Progenitor cell of endocrine pancreas (in vitro differentiated cells): ENCODE data around the gene ATRN. TPM values are rescaled to one million over a fixed set of nuclear protein-coding genes. Genes with fewer than 3 reads are reported as not detected.

ENCODE experiments used
- DNase-seq: peaks from one replicate; pipeline ENCODE4 v3.0.0; 2021; ENCODE audit warnings: low spot score; ENCODE audit not compliant: unreplicated experiment
- H3K27ac Mint-ChIP-seq: 2 replicates; pipeline ENCODE4 v1.8.0; 2021; ENCODE audit warnings: mild to moderate bottlenecking, moderate library complexity, mixed read lengths
- H3K27me3 Mint-ChIP-seq: 2 replicates; pipeline ENCODE4 v1.8.0; 2021; ENCODE audit warnings: mixed read lengths
- H3K36me3 Mint-ChIP-seq: 2 replicates; pipeline ENCODE4 v1.8.0; 2022; ENCODE audit warnings: mixed read lengths; ENCODE audit not compliant: insufficient read depth
- H3K4me1 Mint-ChIP-seq: 2 replicates; pipeline ENCODE4 v1.8.0; 2021; ENCODE audit warnings: low read depth, mixed read lengths
- H3K4me3 Mint-ChIP-seq: 2 replicates; pipeline ENCODE4 v1.8.0; 2021; ENCODE audit warnings: low read depth, mild to moderate bottlenecking, moderate library complexity, mixed read lengths
- H3K9me3 Mint-ChIP-seq: 2 replicates; pipeline ENCODE4 v1.8.0; 2021; ENCODE audit warnings: low read depth, mixed read lengths
- total RNA-seq: library from RNA; stranded (reverse); gene quantifications from 2 replicates; pipeline ENCODE4 v1.2.1, GENCODE V29; 2021
- TF ChIP-seq, protein P1 (sequence below): fragments of 200-600 bp; sonication (generic); IDR thresholded peaks from one replicate; pipeline ENCODE4 v1.5.0; 2021; ENCODE audit warnings: antibody characterized with exemption, mild to moderate bottlenecking; ENCODE audit not compliant: unreplicated experiment

Gene ATRN
- total RNA-seq, 1 donor from 2014 or later: 54.5 TPM

DNA sequence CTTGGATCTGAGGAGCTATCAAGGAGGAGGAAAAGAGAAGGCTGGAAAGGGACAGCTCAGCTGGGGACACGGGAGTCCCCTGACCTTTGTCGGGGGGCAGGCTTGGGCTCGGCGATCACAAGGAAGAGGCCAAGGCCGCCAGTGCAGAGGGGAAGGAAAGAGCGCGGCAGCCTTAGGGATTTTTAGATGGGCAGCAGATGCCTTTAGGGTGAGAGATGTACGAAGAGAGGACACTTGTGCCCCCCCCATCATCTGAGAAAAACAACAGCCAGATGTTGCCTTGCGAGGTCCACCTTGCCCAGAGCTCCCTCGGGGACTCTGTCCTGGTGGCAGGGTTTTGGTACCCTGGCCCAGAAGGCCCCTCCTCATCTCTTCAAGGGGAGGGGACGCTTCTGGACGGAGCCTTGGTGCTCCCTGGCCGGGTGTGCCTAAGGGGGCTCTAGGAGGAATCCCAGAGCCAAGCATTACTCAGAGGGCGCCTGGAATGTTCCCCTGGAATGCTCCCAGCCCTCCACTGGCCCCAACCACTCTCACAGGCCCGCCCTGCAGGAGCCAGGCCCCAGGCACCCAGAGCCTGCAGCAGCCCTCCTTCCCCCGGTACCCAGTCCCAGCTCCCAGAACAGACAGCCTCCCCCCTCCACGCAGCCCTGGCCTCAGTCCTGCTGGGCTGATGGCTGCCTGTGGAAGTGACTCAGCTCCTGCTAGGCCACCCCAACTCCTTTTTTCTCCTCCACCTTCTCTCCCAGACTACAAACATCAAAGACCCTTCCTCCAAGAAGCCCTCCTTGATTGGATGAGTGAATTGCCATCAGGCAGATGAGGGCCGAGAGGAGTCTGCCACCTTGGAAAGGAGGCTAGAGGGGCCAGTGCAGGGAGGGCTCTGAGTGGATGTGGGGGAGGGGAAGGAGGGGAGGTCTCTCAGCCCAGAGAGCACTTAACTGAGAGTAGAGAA, 209.2 kb downstream of the ATRN start:
- Mint-ChIP-seq H3K27me3 (peaks cover 75% of the 10 kb centered on the region), H3K4me1 (peaks cover 5% of the 10 kb centered on the region), H3K27ac (no peak overlapping the region), H3K9me3 (no peaks in the 10 kb centered on the region), H3K36me3 (no peaks in the 10 kb centered on the region), H3K4me3 (no peak overlapping the region)
- TF ChIP-seq, protein P1, sequence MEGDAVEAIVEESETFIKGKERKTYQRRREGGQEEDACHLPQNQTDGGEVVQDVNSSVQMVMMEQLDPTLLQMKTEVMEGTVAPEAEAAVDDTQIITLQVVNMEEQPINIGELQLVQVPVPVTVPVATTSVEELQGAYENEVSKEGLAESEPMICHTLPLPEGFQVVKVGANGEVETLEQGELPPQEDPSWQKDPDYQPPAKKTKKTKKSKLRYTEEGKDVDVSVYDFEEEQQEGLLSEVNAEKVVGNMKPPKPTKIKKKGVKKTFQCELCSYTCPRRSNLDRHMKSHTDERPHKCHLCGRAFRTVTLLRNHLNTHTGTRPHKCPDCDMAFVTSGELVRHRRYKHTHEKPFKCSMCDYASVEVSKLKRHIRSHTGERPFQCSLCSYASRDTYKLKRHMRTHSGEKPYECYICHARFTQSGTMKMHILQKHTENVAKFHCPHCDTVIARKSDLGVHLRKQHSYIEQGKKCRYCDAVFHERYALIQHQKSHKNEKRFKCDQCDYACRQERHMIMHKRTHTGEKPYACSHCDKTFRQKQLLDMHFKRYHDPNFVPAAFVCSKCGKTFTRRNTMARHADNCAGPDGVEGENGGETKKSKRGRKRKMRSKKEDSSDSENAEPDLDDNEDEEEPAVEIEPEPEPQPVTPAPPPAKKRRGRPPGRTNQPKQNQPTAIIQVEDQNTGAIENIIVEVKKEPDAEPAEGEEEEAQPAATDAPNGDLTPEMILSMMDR: no peak
- DNase-seq: no peak

DNA sequence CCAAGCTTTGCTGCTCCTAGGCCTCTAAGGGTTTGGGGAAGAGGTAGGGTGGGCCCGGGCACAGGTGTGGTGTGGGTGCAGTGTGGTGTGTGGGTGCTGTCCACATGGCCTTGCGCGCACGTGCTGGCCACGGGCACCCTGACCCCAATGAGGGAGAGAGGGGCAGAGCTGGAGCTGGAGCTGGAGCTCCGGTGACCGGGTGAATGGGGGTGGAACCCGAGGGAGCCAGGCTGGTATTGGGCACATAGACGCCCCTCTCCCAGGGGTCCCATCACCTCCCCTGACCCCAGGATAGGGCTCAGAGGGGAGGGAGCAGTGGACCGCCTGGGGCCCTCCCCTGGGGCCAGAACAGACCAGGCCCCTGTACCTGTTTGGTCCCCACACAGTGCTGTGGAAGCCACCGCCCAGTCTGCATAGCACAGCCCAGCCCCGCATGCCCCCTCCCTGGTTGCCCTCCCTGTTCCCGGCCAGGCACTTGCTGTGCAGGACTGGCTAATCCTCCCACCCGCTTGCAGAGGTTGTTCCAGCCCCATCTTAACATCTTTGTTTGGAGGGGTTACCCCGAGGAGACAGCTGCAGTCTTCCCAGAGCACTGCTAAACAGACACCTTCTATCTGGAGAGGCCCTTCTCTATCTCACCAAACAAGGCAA, 210.0 kb downstream of the ATRN start:
- H3K4me1 Mint-ChIP-seq: peaks cover 4% of the 10 kb centered on the region
- H3K36me3 Mint-ChIP-seq: no peaks in the 10 kb centered on the region
- H3K27me3 Mint-ChIP-seq: peaks cover 75% of the 10 kb centered on the region
- H3K4me3 Mint-ChIP-seq: no peak overlapping the region
- no peak overlapping the region for H3K27ac Mint-ChIP-seq
- no peaks in the 10 kb centered on the region for H3K9me3 Mint-ChIP-seq
- no peak for DNase-seq
- TF ChIP-seq, protein P1: no peak

DNA sequence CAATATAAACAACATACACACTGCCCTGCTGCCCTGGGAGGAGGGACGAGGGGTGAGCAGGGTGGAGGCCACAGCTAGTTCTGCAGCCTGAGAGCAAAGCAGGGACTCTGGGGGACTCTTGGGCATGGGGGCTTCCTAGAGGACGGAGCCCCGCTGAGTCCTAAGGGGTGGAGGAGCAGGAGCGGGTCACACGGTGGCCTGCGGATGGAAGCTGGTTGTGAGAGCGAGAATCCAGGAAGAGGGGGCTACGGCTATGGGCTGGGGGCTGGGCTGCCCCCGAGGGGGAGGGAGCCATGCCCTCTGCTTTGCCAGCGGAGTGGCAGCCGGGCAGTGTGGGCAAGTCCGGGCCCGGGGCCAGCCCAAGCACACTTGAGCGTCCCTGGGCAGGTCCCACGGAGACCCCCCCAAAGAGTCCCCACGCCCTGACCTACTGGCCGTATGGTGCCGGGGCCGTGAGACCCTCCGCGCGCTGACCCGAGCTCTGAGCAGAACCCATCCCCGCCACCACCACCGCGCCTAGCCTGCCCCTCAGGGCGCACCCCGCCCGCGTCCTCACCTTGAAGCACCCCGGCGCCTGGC, 210.6 kb downstream of the ATRN start:
- Mint-ChIP-seq H3K4me3 (peak overlapping the region; percentile 37), H3K27me3 (peaks cover 75% of the 10 kb centered on the region), H3K9me3 (no peaks in the 10 kb centered on the region)

DNA sequence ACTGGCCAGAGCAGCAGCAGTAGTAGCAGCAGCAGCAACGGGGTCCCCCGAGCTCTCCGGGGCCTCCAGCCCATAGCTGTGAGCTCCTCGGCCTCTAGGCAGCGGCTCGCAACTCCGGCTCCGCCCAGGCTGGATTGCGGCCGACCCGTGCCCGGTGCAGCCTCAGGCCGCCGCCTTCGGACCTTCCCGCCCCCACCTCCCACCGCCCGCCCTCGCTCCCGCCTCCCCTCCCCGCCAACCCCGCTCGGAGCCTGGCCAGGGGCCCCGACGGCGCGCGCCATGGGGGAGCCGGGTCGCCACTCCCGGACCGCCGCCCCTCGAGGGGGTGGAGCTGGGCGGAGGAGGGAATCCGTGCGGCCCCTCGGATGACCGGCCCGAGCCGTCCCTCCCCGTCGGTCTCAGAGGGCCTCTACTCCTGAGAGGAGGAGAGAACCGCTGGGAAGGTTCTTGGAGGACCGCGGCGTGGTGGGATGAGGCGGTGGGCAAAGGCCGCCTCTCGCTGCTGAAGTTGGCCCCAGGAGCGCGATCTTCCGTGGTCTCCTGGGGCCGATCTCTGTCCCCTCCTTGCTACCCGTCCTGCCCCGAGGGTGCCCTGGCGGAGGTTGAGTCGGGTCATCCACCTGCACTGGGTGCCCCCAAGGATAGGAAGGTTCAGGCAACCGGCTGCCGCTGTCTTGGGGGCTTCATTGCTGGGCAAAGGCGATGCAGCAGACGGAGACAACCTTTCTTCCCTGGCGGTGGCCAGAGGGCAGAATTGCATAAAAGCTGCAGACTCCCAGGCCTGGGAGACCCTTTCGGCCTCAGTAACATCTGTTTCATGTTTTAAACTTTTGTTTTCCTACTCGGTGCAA, 211.3 kb downstream of the ATRN start, which contains the start of gene ADAM33:
Gene ADAM33 (minus strand): TSS at position 80 of the 851 bp plus-strand sequence. CDS start 6 bp downstream, at position 74.
- Mint-ChIP-seq H3K4me3 (peak within 1 kb of the TSS; percentile 37), H3K27me3 (peaks cover 76% of the 10 kb centered on the region), H3K36me3 (no peaks in the 10 kb centered on the region), H3K27ac (no peak within 1 kb of the TSS), H3K9me3 (no peaks in the 10 kb centered on the region), H3K4me1 (peaks cover 4% of the 10 kb centered on the region)
- TF ChIP-seq, protein P1: no peak
- no peak for DNase-seq

More for the DNA sequence above, 210.6 kb downstream of the ATRN start:
- TF ChIP-seq, protein P1: no peak
- no peaks in the 10 kb centered on the region for H3K36me3 Mint-ChIP-seq
- no peak overlapping the region for H3K27ac Mint-ChIP-seq
- peaks cover 4% of the 10 kb centered on the region for H3K4me1 Mint-ChIP-seq
- no peak for DNase-seq
